Transverse colon (tissue), 4 donors: ENCODE data around the gene UNC80. TPM values are rescaled to one million over a fixed set of nuclear protein-coding genes. Genes with fewer than 3 reads are reported as not detected.

Experiments
- DNase-seq: peaks from one replicate; pipeline ENCODE4 v3.0.0-alpha.2; 2019
- H3K27ac ChIP-seq, 4 donors: fragments of 200-600 bp; sonication (generic); 2 replicates each; pipeline ENCODE4 v1.5.1; 2016 to 2018; ENCODE audit warnings: inconsistent platforms in 4 of 4
- H3K27me3 ChIP-seq: fragments of 200-600 bp; sonication (generic); 2 replicates; pipeline ENCODE4 v1.5.1; 2017; ENCODE audit warnings: inconsistent platforms
- H3K36me3 ChIP-seq, 4 donors: fragments of 200-600 bp; sonication (generic); 2 replicates each; pipeline ENCODE4 v1.5.1; 2017 to 2019; ENCODE audit warnings: inconsistent platforms in 4 of 4
- H3K4me1 ChIP-seq, 4 donors: fragments of 200-600 bp; sonication (generic); 2 replicates each; pipeline ENCODE4 v1.5.1; 2017 to 2020; ENCODE audit warnings: inconsistent platforms in 4 of 4
- H3K4me3 ChIP-seq, 4 donors: fragments of 200-600 bp; sonication (generic); 1 replicate in 1 of 4; 2 replicates in 3 of 4; pipeline versions ENCODE4 v1.5.1 to v1.6.1; 2017 to 2019; ENCODE audit warnings: inconsistent platforms in 4 of 4
- H3K9me3 ChIP-seq, 2 donors: fragments of 200-600 bp; sonication (generic); 2 replicates each; pipeline ENCODE4 v1.5.1; 2017 to 2019; ENCODE audit warnings: inconsistent platforms in 2 of 2
- EP300 ChIP-seq: sonication (generic); formaldehyde crosslinking; IDR thresholded peaks from one replicate; pipeline ENCODE4 v1.6.1; 2017; ENCODE audit warnings: antibody characterized with exemption, low read depth
- POLR2A ChIP-seq: fragments of 450-650 bp; IDR thresholded peaks from one replicate; pipeline ENCODE4 v1.6.1; 2016; ENCODE audit warnings: antibody characterized with exemption, mild to moderate bottlenecking, moderate library complexity
- POLR2AphosphoS5 ChIP-seq, 3 donors: sonication (generic); formaldehyde crosslinking; IDR thresholded peaks; one replicate each; pipeline ENCODE4 v1.6.1; 2016; ENCODE audit warnings: antibody characterized with exemption in 3 of 3
- WGBS, 2 donors: methylation state at CpG; one replicate each; pipeline ENCODE4 v1.1.5; 2018; ENCODE audit warnings: low coverage in 1 of 2; 5-methylcytosine and 5-hydroxymethylcytosine counted together
- in situ Hi-C, 4 donors: fragments of 200-750 bp; cut with MboI; loops; one replicate each; pipeline versions ENCODE4 v1.15.0 to v1.15.1; 2017; ENCODE audit warnings: low sequenced_read_pairs in 3 of 4, low pct_ligation_motif_present in 1 of 4, low pct_unique_long_range_greater_than_20kb in 1 of 4
- intact Hi-C: fragments of 100-400 bp; cut with DNase I; formaldehyde crosslinking; loops from one replicate; pipeline ENCODE4 v1.15.1; 2023; ENCODE audit warnings: low total_unique reads
- total RNA-seq, 4 donors: library from RNA; depleted of rRNA; stranded (reverse); fragments of >200 nt; gene quantifications; one replicate each; pipeline ENCODE4 v1.1.0, GENCODE V29; 2016
- TF ChIP-seq, protein P1 (sequence below), 5 experiments: fragments of 200-600 bp in 3 of 5; fragments of 450-650 bp in 2 of 5; sonication (generic) in 3 of 5; IDR thresholded peaks; 1 replicate in 2 of 5; 2 replicates in 3 of 5; pipeline ENCODE4 v1.5.1; 2016 to 2017; ENCODE audit warnings: antibody characterized with exemption in 5 of 5, inconsistent platforms in 3 of 5, mild to moderate bottlenecking in 2 of 5, moderate library complexity in 1 of 5

The UNC80 gene
- total RNA-seq, 4 donors from 2014 or later: 0.14 to 0.75 (median 0.16) TPM; not detected in 1

DNA sequence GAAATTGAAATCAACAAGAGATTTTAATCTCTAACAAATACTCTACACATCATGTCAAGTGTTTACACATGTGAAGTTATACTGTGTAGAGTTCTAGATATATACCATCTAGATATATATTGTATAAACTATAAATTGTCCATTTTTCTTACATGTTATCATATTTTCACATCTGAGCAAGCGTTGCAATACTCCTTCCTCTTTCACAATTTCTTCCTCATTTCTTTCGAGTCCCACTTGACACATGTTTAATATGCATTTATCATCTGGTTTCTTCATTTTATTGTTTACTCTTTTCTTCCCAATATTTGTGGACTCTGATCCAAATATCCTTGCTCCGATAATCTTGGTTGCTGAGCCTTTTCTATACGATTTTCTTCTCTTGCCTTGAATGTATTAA, 50.2 kb downstream of the UNC80 start:
- no peaks in the 10 kb centered on the region for H3K4me1 ChIP-seq
- intact Hi-C loops: no loop called here
- 65% methylated on average over 4 of the region's 4 CpGs for WGBS, 2 donors
- no peak overlapping the region for H3K4me3 ChIP-seq
- no peak for DNase-seq
- no peak for TF ChIP-seq POLR2AphosphoS5 (IDR thresholded peaks at IDR 0.05)
- no peak for TF ChIP-seq POLR2A
- in situ Hi-C loops: no loop called here
- H3K27ac ChIP-seq: no peak overlapping the region
- no peaks in the 10 kb centered on the region for H3K27me3 ChIP-seq
- H3K36me3 ChIP-seq: no peaks in the 10 kb centered on the region
- H3K9me3 ChIP-seq: no peaks in the 10 kb centered on the region

DNA sequence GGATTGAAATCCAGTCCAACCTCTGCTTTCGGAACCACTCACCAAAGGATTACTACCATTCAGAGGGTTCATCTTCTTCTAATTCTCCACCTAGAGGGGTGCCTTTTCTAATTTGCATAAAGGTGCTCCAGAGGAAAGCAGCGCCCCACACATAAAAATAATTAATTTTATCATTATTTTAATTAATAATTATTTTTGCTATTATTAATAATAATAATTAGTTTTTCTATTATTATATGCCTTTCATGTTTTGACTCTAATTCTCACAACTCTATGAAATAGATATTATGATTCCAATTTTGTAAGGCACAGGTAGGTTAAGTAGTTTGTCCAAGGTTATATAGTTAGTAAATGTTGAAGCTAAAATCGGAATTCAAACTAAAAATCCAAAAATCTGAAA, 51.9 kb downstream of the UNC80 start:
- WGBS, 2 donors: 70 to 75% methylated on average over 3 of the region's 3 CpGs

DNA sequence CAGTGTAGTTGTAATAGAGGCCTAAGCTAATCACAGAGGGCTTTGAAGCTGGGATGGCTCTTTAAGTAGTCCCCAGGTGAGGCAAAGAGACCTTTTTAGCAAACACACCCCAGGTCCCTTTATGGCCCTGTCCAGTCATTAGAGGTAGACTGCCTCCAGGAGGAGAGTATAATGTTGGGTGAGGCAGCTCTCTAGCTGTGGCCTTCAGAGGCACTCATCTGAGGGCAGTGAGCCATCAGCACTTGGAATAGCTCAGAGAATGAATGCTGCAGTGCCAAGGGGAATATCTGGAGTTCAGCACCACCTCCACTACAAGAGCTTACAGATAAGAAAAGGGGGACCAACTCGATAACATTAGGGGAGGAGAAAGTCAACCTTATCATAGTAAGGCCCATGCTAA, 52.8 kb downstream of the UNC80 start:
- WGBS, 2 donors: 91% methylated on average over 1 of the region's 1 CpG; no CpG with 5 or more reads in 1 of the 2 donors
- no peak overlapping the region for H3K27ac ChIP-seq
- no peaks in the 10 kb centered on the region for H3K27me3 ChIP-seq
- H3K9me3 ChIP-seq: no peaks in the 10 kb centered on the region
- TF ChIP-seq POLR2AphosphoS5 (IDR thresholded peaks at IDR 0.05): no peak
- H3K36me3 ChIP-seq: no peaks in the 10 kb centered on the region
- intact Hi-C loops (no loop called here), in situ Hi-C loops (no loop called here)
- no peak for DNase-seq
- no peak overlapping the region for H3K4me3 ChIP-seq
- no peaks in the 10 kb centered on the region for H3K4me1 ChIP-seq

More for the DNA sequence above, 51.9 kb downstream of the UNC80 start:
- H3K9me3 ChIP-seq: no peaks in the 10 kb centered on the region
- H3K27me3 ChIP-seq: no peaks in the 10 kb centered on the region
- intact Hi-C loops (no loop called here), in situ Hi-C loops (no loop called here)
- no peak overlapping the region for H3K4me3 ChIP-seq
- H3K27ac ChIP-seq: no peak overlapping the region
- no peaks in the 10 kb centered on the region for H3K36me3 ChIP-seq
- no peaks in the 10 kb centered on the region for H3K4me1 ChIP-seq
- TF ChIP-seq POLR2A (no peak), POLR2AphosphoS5 (IDR thresholded peaks at IDR 0.05) (no peak), EP300 (no peak)
- TF ChIP-seq, protein P1, sequence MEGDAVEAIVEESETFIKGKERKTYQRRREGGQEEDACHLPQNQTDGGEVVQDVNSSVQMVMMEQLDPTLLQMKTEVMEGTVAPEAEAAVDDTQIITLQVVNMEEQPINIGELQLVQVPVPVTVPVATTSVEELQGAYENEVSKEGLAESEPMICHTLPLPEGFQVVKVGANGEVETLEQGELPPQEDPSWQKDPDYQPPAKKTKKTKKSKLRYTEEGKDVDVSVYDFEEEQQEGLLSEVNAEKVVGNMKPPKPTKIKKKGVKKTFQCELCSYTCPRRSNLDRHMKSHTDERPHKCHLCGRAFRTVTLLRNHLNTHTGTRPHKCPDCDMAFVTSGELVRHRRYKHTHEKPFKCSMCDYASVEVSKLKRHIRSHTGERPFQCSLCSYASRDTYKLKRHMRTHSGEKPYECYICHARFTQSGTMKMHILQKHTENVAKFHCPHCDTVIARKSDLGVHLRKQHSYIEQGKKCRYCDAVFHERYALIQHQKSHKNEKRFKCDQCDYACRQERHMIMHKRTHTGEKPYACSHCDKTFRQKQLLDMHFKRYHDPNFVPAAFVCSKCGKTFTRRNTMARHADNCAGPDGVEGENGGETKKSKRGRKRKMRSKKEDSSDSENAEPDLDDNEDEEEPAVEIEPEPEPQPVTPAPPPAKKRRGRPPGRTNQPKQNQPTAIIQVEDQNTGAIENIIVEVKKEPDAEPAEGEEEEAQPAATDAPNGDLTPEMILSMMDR (IDR thresholded peaks at IDR 0.05): no peak
- DNase-seq: no peak

DNA sequence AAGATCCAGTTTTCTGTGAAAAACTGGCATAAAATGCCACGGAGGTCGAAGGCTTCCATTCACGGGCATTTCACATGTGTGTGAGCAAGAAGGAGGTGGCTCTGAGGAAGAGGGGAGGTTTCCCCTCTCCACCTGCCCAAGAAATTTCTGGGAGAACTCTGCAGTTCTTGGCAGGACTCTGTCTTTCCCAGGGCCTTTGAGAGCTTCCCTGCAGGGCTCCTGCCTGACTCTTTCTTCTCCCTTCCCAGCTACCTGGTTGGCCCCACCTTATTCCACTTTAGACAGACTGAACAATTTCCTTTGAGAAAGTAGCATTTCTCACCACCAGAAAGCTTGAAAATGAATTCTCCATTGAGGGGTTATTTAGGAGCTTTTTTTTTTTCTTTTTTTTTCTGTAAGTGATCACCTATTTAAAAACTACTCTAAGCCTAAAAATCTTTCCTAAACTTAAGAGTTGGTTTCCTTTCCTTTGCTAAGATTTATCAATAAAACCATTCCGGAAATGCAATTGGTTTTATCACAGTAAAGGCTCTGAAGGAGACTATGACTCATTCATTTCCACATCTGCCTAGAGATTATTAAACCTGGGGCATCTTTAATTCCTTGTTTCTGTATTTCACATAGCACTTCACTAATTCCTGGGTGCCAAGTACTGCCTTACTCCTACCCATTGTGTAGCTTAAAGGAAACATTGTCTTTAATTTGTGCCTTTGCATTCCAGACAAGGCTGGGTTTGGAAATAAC, 59.3 kb downstream of the UNC80 start:
- H3K27ac ChIP-seq: no peak overlapping the region
- 64 to 71% methylated on average over 1 to 4 of the region's 4 CpGs for WGBS, 2 donors
- intact Hi-C loops: no loop called here
- TF ChIP-seq, protein P1 (IDR thresholded peaks at IDR 0.05): no peak
- TF ChIP-seq POLR2AphosphoS5 (IDR thresholded peaks at IDR 0.05) (no peak), POLR2A (no peak), EP300 (no peak)
- no peaks in the 10 kb centered on the region for H3K36me3 ChIP-seq
- no peaks in the 10 kb centered on the region for H3K27me3 ChIP-seq
- H3K9me3 ChIP-seq: no peaks in the 10 kb centered on the region
- in situ Hi-C loops: no loop called here
- H3K4me3 ChIP-seq: no peak overlapping the region
- DNase-seq: no peak
- no peaks in the 10 kb centered on the region for H3K4me1 ChIP-seq

DNA sequence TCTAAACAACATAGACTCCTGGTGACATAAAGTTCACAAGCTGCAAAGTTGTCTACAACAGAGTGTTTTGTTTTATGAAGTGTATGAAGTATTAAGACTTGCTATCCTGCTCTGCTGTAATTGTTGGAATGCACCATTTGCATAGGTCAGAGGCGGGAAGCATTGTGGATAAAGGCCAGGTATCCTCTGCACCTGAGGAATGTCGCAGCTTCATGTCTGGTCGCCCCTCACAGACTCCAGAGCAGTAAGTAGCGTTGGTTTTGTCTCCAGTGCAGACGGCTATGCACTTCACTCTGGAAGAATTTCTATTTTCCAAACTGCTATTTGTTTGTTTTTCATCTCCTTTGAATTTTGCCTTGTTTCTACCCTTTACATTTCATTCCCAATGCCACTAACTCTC, 63.1 kb downstream of the UNC80 start:
- H3K4me1 ChIP-seq: no peaks in the 10 kb centered on the region
- H3K36me3 ChIP-seq: no peaks in the 10 kb centered on the region
- H3K27me3 ChIP-seq: no peaks in the 10 kb centered on the region
- H3K4me3 ChIP-seq: no peak overlapping the region
- no peaks in the 10 kb centered on the region for H3K9me3 ChIP-seq
- 48 to 67% methylated on average over 5 of the region's 5 CpGs for WGBS, 2 donors
- no peak for DNase-seq
- in situ Hi-C loops (no loop called here), intact Hi-C loops (no loop called here)
- TF ChIP-seq, protein P1 (IDR thresholded peaks at IDR 0.05): no peak
- TF ChIP-seq EP300: no peak
- no peak for TF ChIP-seq POLR2A
- TF ChIP-seq POLR2AphosphoS5 (IDR thresholded peaks at IDR 0.05): no peak
- no peak overlapping the region for H3K27ac ChIP-seq
